Dermis lymphatic vessel endothelial cell (primary cell): ENCODE data around the gene PGAP3. TPM values are rescaled to one million over a fixed set of nuclear protein-coding genes. Genes with fewer than 3 reads are reported as not detected.

Experiments
- total RNA-seq: library from RNA; depleted of rRNA; stranded (reverse); fragments of >200 nt; gene quantifications from 2 replicates; pipeline ENCODE4 v1.2.1, GENCODE V29; 2014

PGAP3 gene
- 4.2 and 4.7 TPM in 2 replicates for total RNA-seq

DNA sequence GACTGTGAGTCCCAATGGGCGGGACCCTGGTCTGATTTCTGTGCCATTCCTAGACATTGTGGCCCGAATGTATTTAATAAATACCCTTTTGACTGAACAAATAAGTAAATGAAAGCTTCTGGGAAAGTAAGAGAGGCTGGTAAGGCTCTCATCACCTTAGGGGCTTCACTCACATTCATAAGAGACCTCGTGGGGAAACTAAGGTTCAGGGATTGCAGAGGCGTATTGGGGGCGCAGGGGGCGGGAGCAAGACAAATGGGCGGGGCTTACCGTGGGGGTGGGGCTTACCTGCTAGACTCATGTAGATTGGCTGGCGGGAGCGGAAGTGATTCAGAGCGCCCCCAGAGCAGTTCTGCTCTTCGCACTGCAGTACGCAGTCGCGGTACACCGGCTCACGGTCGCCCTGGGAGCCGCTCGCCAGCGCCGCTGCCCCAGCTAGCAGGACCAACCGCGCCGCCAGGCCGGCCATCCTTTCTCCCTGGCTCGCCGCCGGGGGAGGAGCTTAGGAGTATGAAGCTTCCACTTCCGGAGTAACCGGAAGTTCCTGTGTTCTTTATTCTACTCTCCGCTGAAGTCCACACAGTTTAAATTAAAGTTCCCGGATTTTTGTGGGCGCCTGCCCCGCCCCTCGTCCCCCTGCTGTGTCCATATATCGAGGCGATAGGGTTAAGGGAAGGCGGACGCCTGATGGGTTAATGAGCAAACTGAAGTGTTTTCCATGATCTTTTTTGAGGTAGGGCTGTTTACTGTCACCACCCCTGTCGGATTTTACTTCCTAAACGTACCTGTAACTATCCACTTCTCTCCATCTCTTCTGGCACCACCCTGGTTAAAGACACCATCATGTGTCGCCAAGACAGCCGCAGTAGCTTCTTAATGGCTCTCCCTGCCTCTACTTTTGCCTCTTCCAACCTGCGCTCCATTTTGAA, at the start of gene PGAP3:
TSS of gene PGAP3 (minus strand) at position 512 of the 929 bp plus-strand sequence. CDS start at position 469, 43 bp downstream.

GRCh38 chr17:39730095-39730921, 42.5 kb upstream of the PGAP3 start, which contains the start of gene MIEN1:
MIEN1 (minus strand) TSS chr17:39730532; CDS start chr17:39730495, 37 bp downstream.

DNA sequence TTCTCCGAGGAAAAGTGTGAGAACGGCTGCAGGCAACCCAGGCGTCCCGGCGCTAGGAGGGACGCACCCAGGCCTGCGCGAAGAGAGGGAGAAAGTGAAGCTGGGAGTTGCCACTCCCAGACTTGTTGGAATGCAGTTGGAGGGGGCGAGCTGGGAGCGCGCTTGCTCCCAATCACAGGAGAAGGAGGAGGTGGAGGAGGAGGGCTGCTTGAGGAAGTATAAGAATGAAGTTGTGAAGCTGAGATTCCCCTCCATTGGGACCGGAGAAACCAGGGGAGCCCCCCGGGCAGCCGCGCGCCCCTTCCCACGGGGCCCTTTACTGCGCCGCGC, 11.9 kb upstream of the PGAP3 start, which contains the start of gene ERBB2:
TSS of gene ERBB2 (plus strand) at position 247 of the 330 bp plus-strand sequence. CDS start 175 bp downstream, outside the sequence.

GRCh38 chr17:39667945-39668924, 19.6 kb downstream of the PGAP3 start, which contains the start of gene PNMT:
PNMT (plus strand) TSS chr17:39668453; CDS start chr17:39668476, 23 bp downstream.

GRCh38 chr17:39664581-39665561, 23.0 kb downstream of the PGAP3 start, which contains the start of gene TCAP:
TCAP (plus strand) TSS chr17:39665349; CDS start chr17:39665360, 11 bp downstream.

GRCh38 chr17:39636927-39637736, 50.7 kb downstream of the PGAP3 start, which contains the start of gene STARD3:
STARD3 (plus strand) TSS chr17:39637144; CDS start chr17:39653532, 16,388 bp downstream.

DNA sequence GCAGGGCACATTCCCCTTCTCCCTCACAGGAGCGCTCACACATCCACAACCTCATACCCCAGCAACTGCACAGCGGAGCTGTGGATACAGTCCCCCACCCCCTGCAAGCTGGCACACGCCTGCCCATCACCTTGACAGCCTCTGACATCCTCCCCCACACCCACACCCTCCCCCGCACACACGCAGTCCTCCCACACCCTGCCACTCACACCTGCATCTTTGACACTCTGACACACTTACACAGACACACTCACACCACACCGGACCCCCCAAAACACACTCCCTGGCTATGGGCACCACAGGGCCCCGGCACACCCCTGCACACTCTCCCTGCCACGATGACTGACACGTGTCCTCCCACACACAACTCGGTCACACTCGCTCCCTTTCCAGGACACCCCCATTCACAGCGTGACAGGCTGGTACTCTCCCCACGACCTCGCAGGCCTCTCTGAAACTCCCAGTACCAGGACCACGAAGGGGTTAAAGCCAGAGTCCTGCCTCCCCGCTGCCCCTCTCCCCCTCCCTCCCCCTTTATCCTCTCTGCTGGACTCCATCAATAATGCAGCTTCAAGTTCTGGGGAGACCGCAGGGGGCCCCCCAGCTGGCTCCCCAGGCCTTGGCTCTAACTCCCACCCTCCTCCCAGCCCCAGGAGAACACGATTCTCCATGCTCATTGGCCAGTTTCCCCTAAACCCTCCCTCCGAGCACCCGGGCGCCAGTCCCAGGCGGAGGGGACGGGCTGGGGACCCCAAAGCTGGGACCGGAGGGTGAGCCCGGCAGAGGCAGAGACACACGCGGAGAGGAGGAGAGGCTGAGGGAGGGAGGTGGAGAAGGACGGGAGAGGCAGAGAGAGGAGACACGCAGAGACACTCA, 61.4 kb downstream of the PGAP3 start, which contains the start of gene PPP1R1B:
TSS of gene PPP1R1B (plus strand) at position 782 of the 876 bp plus-strand sequence. CDS start 441 bp downstream, outside the sequence.

Other genes starting within 250 kb of the PGAP3 start
- gene MED1, start 236.8 kb downstream of the PGAP3 start, total RNA-seq = 19.2 and 25.6 TPM in 2 replicates
- 19.0 and 19.5 TPM in 2 replicates for gene CDK12, start 226.6 kb downstream of the PGAP3 start, total RNA-seq
- not detected in 2 replicates for gene NEUROD2, start 80.1 kb downstream of the PGAP3 start, total RNA-seq
- not detected in 2 replicates for gene PPP1R1B, start 61.1 kb downstream of the PGAP3 start, total RNA-seq
- 47.0 and 50.5 TPM in 2 replicates for gene STARD3, start 50.9 kb downstream of the PGAP3 start, total RNA-seq
- 0.60 and 0.65 TPM in 2 replicates for gene TCAP, start 22.7 kb downstream of the PGAP3 start, total RNA-seq
- 1.2 and 1.6 TPM in 2 replicates for gene PNMT, start 19.6 kb downstream of the PGAP3 start, total RNA-seq
- 0.76 and 1.0 TPM in 2 replicates for gene ERBB2, start 12.0 kb upstream of the PGAP3 start, total RNA-seq
- gene MIEN1, start 42.5 kb upstream of the PGAP3 start, total RNA-seq = 18.0 and 20.5 TPM in 2 replicates
- under 0.01 and 0.09 TPM in 2 replicates for gene GRB7, start 49.9 kb upstream of the PGAP3 start, total RNA-seq
- not detected in 2 replicates for gene IKZF3, start 176.3 kb upstream of the PGAP3 start, total RNA-seq
- not detected in 2 replicates for gene ZPBP2, start 180.1 kb upstream of the PGAP3 start, total RNA-seq
- 1.4 and 2.3 TPM in 2 replicates for gene GSDMB, start 230.6 kb upstream of the PGAP3 start, total RNA-seq
- gene ORMDL3, start 239.5 kb upstream of the PGAP3 start, total RNA-seq = 35.9 and 41.8 TPM in 2 replicates
- not detected in 2 replicates for gene LRRC3C, start 239.7 kb upstream of the PGAP3 start, total RNA-seq